HL-60/S4 (cell line): Measurements from ENCODE around the gene SORD.

Experiments
- in situ Hi-C: fragments of 300-500 bp; cut with MboI; formaldehyde crosslinking; loops from 2 replicates; pipeline ENCODE4 v1.14.3; 2022; ENCODE audit warnings: low sequenced_read_pairs

Gene SORD

DNA sequence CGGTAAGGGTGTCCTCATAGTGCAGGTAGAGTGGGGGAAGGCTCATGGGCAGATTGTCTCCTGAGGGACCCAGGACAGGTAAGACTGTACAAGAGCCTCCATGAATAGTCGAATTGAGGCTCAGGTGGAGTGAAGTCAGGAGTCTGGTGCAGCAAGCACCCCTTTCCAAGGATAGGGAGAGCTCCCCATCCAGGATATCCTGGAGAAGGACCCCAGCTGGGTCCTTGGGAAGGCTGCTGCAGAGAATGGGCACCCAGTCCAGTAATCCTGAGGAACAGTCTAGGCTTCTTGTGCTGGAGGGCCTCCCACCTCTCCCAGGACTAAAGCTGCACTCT lies 91.7 kb downstream of the SORD start:
- in situ Hi-C loops, result no loop called here

DNA sequence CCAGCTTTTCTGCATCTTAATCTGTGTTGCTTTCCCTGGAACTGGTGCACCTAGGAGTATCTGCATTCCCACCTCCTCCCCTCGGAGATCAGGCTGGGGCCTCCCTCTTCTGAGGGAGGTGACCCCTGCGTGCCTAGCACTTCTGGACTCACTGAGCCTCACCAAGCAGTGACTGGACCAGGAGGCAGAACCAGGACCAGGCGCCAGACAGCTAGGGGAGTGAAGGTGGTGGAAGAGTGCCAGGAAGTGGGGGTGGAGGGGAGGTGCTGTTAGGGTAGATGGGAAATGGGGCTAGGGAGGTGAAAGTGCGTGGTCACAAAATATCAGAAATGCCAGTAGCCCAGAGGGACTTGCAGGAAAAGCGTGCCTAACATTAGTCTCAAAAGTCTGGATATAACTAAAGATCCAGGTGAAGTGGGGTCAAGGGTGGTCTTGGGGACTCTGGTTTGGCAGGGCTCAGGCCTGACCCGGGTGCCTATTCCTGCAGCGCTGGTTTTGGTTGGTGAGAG lies 92.4 kb downstream of the SORD start:
- in situ Hi-C loops, result no loop called here

DNA sequence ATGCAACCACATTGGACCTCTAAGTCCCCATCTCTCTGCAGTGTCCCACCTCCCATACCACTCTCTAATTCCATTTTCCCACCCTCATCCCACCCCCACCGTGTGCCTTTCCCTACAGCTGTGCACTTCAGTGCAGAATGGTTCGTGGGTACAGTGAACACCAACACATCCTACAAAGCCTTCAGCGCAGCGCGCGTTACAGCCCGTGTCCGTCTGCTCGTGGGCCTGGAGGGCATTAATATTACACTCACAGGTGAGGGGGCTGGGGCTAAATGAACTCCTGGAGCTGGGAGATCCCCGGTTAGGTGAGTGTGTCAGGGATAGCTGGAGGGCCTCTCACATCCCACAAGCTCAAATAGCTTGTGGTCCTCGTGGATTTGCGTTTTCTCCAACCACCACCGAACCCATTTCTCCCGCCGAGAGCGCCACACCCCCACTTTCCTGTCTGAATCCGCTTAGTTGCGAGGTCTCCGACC lies 93.0 kb downstream of the SORD start:
- in situ Hi-C loops, result no loop called here

DNA sequence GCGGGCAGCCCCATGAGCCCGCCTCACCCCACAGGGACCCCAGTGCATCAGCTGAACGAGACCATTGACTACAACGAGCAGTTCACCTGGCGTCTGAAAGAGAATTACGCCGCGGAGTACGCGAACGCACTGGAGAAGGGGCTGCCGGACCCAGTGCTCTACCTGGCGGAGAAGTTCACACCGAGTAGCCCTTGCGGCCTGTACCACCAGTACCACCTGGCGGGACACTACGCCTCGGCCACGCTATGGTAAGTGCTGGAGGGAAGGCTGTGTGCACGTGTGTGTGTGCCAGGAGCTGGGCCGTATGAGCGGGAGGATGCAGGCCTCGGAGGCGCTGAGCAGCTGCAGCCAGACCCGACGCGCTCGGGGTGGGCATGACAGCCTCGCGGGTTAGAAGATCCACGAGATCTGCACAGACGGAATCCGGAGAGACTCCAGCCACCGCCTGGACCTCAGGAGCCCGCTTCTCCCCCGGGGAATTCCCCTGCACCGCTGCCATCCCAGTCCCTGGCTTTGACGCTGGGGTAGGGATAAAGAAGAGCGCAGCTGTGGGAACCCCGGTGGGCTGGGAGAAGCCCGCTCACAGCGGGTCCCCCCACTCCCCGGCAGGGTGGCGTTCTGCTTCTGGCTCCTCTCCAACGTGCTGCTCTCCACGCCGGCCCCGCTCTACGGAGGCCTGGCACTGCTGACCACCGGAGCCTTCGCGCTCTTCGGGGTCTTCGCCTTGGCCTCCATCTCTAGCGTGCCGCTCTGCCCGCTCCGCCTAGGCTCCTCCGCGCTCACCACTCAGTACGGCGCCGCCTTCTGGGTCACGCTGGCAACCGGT lies 93.7 kb downstream of the SORD start:
- in situ Hi-C loops, result no loop called here

DNA sequence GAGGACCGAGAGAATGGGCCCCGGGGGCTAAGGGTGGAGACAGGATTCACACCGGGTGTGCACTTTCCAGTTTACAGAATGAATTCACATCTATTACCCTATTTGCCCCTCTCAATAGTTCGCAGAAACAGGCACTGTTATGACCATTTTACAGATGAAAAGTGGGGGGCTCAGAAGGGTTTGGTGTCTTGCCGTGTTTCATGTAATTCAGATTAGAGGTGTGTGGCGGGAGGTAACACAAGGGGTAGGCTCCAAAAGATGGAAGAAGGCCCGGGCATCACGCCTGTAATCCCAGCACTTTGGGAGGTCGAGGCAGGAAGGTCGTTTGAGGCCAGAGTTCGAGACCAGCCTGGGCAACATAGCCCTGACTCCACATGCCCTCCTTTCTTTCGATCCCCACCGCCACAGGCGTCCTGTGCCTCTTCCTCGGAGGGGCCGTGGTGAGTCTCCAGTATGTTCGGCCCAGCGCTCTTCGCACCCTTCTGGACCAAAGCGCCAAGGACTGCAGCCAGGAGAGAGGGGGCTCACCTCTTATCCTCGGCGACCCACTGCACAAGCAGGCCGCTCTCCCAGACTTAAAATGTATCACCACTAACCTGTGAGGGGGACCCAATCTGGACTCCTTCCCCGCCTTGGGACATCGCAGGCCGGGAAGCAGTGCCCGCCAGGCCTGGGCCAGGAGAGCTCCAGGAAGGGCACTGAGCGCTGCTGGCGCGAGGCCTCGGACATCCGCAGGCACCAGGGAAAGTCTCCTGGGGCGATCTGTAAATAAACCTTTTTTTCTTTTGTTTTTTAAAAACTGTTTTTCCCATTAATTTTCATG lies 94.5 kb downstream of the SORD start:
- in situ Hi-C loops, result no loop called here

DNA sequence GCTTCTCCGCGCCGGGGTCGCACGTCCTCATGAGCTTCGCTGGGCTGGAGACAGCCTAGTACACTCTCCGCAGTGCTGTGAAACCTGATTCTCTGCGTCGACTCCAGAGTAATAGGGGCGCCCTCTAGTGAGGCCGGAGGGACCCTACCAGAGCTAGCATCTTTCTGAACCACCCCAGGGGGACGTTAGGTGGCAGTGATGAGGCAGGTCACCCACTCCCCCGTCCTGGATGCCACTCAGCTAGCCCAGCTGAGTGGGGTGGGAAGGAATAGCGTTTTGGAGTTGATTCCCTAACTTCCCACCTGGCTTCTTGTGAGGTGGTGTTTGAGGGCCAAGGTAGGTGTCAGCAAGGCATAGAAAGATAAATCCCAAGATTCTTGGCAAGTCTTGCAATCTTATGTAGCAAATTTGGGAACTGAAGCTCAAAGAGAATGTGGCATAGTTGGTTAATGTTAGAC lies 95.2 kb downstream of the SORD start:
- in situ Hi-C loops, result no loop called here

DNA sequence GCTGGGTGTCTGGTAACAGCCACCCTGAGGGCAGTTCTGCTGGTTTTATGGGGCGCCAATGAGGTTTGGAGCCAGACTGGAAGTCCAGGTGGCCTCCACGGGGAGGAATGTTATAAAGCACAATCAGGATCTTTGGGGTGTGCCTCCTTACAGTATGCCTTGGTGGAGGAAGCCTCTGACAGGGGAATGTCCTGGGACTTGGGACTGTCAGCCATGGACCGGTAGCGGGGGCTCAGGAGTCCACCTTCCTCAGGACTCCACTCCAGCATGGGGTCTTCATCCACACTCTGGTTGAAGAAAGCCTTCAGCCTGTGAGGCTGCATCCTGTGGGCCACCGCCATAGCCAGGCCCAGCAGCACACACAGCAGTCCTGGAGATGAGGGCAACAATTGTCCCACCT lies 96.0 kb downstream of the SORD start:
- in situ Hi-C loops, result no loop called here

DNA sequence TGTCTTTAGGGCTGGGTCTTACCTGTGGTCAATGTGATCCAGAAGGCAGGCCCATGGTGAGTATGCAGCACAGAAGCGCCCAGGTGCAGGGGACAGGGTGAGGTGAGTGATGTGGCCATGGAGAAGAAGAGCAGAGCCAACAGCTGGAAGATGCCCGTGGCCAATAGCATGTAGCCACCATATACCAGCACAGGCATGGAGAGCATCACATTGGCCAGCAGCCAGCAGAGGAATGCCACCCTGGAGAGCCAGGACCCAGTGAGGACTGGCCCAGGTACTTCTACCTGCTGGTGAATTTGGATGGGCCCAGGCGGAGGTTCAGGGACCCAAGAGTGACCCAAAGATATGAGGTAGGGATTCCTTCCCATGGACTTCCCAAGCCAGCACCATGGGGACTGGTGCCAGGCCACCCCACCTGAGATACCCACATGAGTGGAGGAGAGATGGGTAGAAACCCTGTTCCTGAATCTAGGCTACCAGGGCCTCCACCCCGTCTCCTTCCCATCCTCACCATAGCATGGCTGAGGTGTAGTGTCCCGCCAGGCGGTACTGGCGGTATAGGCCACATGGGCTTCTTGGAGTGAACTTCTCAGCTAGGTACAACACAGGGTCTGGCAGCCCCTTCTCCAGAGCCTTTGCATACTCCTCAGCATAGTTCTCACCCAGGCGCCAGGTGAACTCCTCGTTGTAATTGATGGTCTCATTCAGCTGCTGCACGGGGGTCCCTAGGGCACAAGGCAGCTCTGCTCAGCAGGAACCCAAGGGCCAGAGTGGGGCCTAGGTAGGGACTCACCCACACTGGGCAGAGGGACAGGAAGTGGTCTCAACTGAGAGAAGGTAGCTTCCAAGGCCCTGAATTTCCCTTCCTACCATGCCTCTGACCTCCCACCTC lies 97.3 kb downstream of the SORD start:
- in situ Hi-C loops, result no loop called here

DNA sequence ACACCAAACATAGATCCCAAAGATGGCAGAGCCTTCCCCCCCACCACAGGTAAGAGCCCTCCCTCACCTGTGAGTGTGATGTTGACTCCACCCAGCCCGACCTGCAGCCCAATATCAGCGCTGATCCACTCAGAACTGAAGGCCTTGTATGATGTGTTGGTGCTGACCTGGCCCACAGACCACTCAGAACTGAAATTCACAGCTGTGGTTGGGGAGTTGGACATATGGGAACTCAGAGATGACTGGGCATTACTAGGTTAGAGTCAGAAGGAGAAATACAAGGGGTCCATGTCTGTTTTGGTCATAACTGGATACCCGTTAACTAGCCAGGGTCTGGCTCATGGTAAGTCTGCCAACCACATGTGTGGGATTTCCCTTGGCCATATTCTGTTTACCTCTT lies 98.0 kb downstream of the SORD start:
- in situ Hi-C loops, result no loop called here

DNA sequence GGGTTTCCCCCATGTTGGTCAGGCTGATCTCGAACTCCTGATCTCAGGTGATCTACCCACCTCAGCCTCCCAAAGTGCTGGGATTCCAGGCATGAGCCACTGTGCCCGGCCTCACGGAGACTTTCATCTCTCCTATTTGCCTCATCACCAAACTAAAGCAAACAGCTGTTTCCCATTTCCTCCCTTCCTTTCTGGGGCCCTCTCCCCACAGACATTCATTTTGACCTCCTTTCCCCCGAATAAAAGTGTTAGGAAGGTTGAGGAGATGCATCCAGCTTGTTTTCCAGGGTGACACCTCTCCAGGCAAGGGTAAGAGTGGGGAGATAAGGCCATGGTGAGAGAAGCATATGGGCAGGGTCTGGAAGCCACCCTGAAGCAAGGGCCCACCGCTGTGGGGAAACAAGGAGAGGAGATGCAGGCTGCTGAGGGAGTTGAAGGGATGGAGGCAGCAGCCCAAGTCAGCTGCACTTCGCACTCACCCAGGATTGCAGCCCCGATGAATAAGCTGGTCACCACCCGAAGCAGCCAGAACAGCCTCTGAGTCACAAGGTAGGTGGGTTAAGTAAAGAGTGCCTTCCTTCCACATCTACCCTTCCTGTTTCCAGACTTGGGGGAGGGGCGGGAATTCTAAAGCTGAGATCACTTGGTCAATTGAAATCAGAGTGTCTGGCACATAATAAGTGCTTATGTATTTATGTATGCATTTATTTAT lies 98.9 kb downstream of the SORD start:
- in situ Hi-C loops, result no loop called here

DNA sequence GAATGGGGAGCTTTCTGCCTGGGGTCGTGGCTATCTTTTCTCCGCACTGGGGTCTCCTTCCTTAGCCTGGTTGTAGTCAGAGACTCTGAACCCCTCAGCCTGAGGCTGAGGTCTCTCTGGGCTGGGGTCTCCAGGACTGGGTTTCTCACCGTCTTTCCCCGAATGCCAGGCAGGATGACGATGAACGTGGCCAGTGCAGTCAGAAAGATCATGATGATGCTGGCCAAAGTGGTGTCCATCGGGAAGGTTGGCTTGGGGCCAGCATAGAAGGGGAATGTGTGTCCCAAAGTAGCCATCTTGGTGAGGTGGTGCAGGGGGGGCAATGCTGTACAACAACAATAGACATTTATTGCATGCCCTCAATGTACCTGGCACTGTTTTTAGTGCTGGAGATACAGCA lies 99.7 kb downstream of the SORD start:
- in situ Hi-C loops, result no loop called here

DNA sequence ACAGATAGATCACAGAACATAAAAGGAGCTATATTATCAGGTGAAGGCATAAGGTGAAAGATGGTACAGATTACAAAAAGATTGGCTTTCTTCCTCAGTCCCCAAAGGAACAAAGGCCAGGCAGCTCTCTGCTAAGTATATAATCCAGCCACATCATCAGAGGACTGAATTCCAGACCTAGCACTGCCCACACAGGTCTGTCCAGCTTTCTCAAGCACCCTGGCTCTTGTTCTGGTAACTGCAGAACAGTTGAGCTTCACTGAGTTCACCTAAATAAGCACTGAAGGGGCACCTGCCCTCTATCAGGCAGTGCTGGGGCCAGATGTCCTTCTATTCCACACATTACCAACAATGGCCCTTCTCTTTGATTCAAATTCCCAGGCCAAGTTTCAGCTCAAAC lies 100.4 kb downstream of the SORD start:
- in situ Hi-C loops, result no loop called here

DNA sequence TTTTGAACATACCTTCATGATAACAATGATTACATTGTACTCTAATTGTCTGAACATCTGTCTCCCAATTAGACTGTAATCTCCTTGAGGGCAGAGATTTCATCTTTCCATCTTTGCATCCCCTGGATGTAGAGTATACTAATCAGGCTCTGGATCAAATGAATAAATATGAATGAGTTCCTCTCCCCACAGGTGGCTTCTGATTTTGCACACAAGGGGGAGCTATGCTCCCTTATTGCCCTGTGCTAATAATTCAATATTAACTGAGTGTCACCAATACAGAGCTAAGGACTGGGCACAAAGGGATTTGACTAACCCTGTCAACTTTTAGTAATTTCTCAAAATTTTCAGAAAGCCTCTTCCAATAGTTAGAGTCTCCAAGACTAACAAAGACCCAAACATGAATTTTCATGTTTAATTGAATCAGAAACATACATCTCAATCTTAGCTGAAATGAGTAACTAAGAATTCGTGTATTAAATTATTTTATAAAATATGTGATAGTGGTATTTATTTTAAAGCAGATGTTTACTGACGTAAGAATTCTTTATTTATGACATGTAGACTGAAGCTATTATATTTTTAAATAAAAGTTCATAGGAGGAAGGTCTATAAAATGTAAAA lies 103.7 kb downstream of the SORD start:
- in situ Hi-C loops, result no loop called here
